ENCODE measurements around the gene SLC24A1. TPM values are rescaled to one million over a fixed set of nuclear protein-coding genes. Genes with fewer than 3 reads are reported as not detected.

Gene SLC24A1
- polyA plus RNA-seq, 3 donors = 0.80 to 1.7 (median 0.83) TPM

GRCh38 chr15:65634356-65634755 lies 12.6 kb downstream of the SLC24A1 start:
- no peak overlapping the region for H3K27ac Mint-ChIP-seq
- no peak overlapping the region for H3K27ac ChIP-seq (ENCODE audit: low read depth in 1 of 2, low read length in 2 of 2)

GRCh38 chr15:65638109-65638508 lies 16.4 kb downstream of the SLC24A1 start:
- Mint-ChIP-seq H3K36me3 (peaks cover 0 to 2% of the 10 kb centered on the region in 2 donors), H3K4me3 (no peak overlapping the region), H3K4me1 (peaks cover 11% of the 10 kb centered on the region), H3K27ac (no peak overlapping the region), H3K27me3 (ENCODE audit: low read depth in 3 of 3) (peaks cover 0 to 2% (median 0%) of the 10 kb centered on the region in 3 donors), H3K9me3 (no peaks in the 10 kb centered on the region)
- no peak for DNase-seq
- Histone ChIP-seq H3K4me2 (replicated peaks; ENCODE audit: extremely low read depth, low read length, poor library complexity, severe bottlenecking) (no peak overlapping the region), H3K9ac (ENCODE audit: insufficient read depth, low read length, poor library complexity, severe bottlenecking) (no peak overlapping the region), H3K4me1 (ENCODE audit: control insufficient read depth in 1 of 2, insufficient read depth in 2 of 2, low read length in 2 of 2) (peaks cover 0 to 6% of the 10 kb centered on the region in 2 donors), H3K36me3 (replicated peaks in 1 of 2; ENCODE audit: control insufficient read depth in 1 of 2, insufficient read depth in 2 of 2, low read length in 2 of 2) (no peaks in the 10 kb centered on the region), H2AFZ (ENCODE audit: insufficient read depth, low read depth, low read length, poor library complexity, severe bottlenecking) (no peak overlapping the region), H3K27me3 (ENCODE audit: control insufficient read depth in 2 of 2, insufficient read depth in 2 of 2, low read length in 2 of 2) (no peaks in the 10 kb centered on the region), H3K9me3 (replicated peaks in 1 of 2; ENCODE audit: control insufficient read depth in 1 of 2, insufficient read depth in 1 of 2, low read length in 2 of 2) (no peaks in the 10 kb centered on the region), H3K79me2 (ENCODE audit: insufficient read depth, low read length) (no peaks in the 10 kb centered on the region), H3K27ac (ENCODE audit: low read depth in 1 of 2, low read length in 2 of 2) (no peak overlapping the region), H3K4me3 (replicated peaks in 1 of 3; ENCODE audit: low read depth in 2 of 3, low read length in 3 of 3) (no peak overlapping the region), H4K20me1 (ENCODE audit: insufficient read depth, low read length) (no peaks in the 10 kb centered on the region)
- intact Hi-C loops (cut with micrococcal nuclease) = loop anchor here in 1 of 2 donors (5.0 to 10.0 kb wide), 2 partner anchors 219 to 557 kb away; no protein-coding TSS in a partner anchor
- WGBS (ENCODE audit: insufficient coverage) = 100% methylated on average over 4 of the region's 5 CpGs
- TF ChIP-seq CTCF (IDR thresholded peaks at IDR 0.05) = no peak

More at GRCh38 chr15:65634356-65634755, 12.6 kb downstream of the SLC24A1 start:
- intact Hi-C loops (cut with micrococcal nuclease) = loop anchor here in 1 of 2 donors (10.0 kb wide), 1 partner anchor 560 kb away; no protein-coding TSS in a partner anchor
- peak in 1 of 3 donors; percentile 52 for DNase-seq
- Histone ChIP-seq H3K27me3 (ENCODE audit: control insufficient read depth in 2 of 2, insufficient read depth in 2 of 2, low read length in 2 of 2) (no peaks in the 10 kb centered on the region), H3K9ac (ENCODE audit: insufficient read depth, low read length, poor library complexity, severe bottlenecking) (no peak overlapping the region), H3K36me3 (replicated peaks in 1 of 2; ENCODE audit: control insufficient read depth in 1 of 2, insufficient read depth in 2 of 2, low read length in 2 of 2) (no peaks in the 10 kb centered on the region), H3K4me3 (replicated peaks in 1 of 3; ENCODE audit: low read depth in 2 of 3, low read length in 3 of 3) (no peak overlapping the region), H3K4me1 (ENCODE audit: control insufficient read depth in 1 of 2, insufficient read depth in 2 of 2, low read length in 2 of 2) (peaks cover 0 to 6% of the 10 kb centered on the region in 2 donors), H3K4me2 (replicated peaks; ENCODE audit: extremely low read depth, low read length, poor library complexity, severe bottlenecking) (no peak overlapping the region), H3K79me2 (ENCODE audit: insufficient read depth, low read length) (no peaks in the 10 kb centered on the region), H4K20me1 (ENCODE audit: insufficient read depth, low read length) (no peaks in the 10 kb centered on the region), H3K9me3 (replicated peaks in 1 of 2; ENCODE audit: control insufficient read depth in 1 of 2, insufficient read depth in 1 of 2, low read length in 2 of 2) (no peaks in the 10 kb centered on the region), H2AFZ (ENCODE audit: insufficient read depth, low read depth, low read length, poor library complexity, severe bottlenecking) (no peak overlapping the region)
- TF ChIP-seq CTCF (IDR thresholded peaks at IDR 0.05) = no peak
- Mint-ChIP-seq H3K27me3 (ENCODE audit: low read depth in 3 of 3) (peaks cover 0 to 2% (median 0%) of the 10 kb centered on the region in 3 donors), H3K9me3 (no peaks in the 10 kb centered on the region), H3K4me3 (no peak overlapping the region), H3K36me3 (peaks cover 2 to 3% of the 10 kb centered on the region in 2 donors), H3K4me1 (peaks cover 11% of the 10 kb centered on the region)
- no CpG with 5 or more reads among the region's 1 CpG for WGBS (ENCODE audit: insufficient coverage)
